Transverse colon (tissue), 4 donors: ENCODE results near the gene NPR1. TPM values are rescaled to one million over a fixed set of nuclear protein-coding genes. Genes with fewer than 3 reads are reported as not detected.
"Not testable (repeated sequence)": the region's sequence is repeated elsewhere in the genome, so short reads cannot be mapped to it uniquely, and the experiment has no call there.

Source experiments
- DNase-seq: peaks from one replicate; pipeline ENCODE4 v3.0.0-alpha.2; 2019
- H3K27ac ChIP-seq, 4 donors: fragments of 200-600 bp; sonication (generic); 2 replicates each; pipeline ENCODE4 v1.5.1; 2016 to 2018; ENCODE audit warnings: inconsistent platforms in 4 of 4
- H3K27me3 ChIP-seq: fragments of 200-600 bp; sonication (generic); 2 replicates; pipeline ENCODE4 v1.5.1; 2017; ENCODE audit warnings: inconsistent platforms
- H3K36me3 ChIP-seq, 4 donors: fragments of 200-600 bp; sonication (generic); 2 replicates each; pipeline ENCODE4 v1.5.1; 2017 to 2019; ENCODE audit warnings: inconsistent platforms in 4 of 4
- H3K4me1 ChIP-seq, 4 donors: fragments of 200-600 bp; sonication (generic); 2 replicates each; pipeline ENCODE4 v1.5.1; 2017 to 2020; ENCODE audit warnings: inconsistent platforms in 4 of 4
- H3K4me3 ChIP-seq, 4 donors: fragments of 200-600 bp; sonication (generic); 1 replicate in 1 of 4; 2 replicates in 3 of 4; pipeline versions ENCODE4 v1.5.1 to v1.6.1; 2017 to 2019; ENCODE audit warnings: inconsistent platforms in 4 of 4
- H3K9me3 ChIP-seq, 2 donors: fragments of 200-600 bp; sonication (generic); 2 replicates each; pipeline ENCODE4 v1.5.1; 2017 to 2019; ENCODE audit warnings: inconsistent platforms in 2 of 2
- EP300 ChIP-seq: sonication (generic); formaldehyde crosslinking; IDR thresholded peaks from one replicate; pipeline ENCODE4 v1.6.1; 2017; ENCODE audit warnings: antibody characterized with exemption, low read depth
- POLR2A ChIP-seq: fragments of 450-650 bp; IDR thresholded peaks from one replicate; pipeline ENCODE4 v1.6.1; 2016; ENCODE audit warnings: antibody characterized with exemption, mild to moderate bottlenecking, moderate library complexity
- POLR2AphosphoS5 ChIP-seq, 3 donors: sonication (generic); formaldehyde crosslinking; IDR thresholded peaks; one replicate each; pipeline ENCODE4 v1.6.1; 2016; ENCODE audit warnings: antibody characterized with exemption in 3 of 3
- WGBS, 2 donors: methylation state at CpG; one replicate each; pipeline ENCODE4 v1.1.5; 2018; ENCODE audit warnings: low coverage in 1 of 2; 5-methylcytosine and 5-hydroxymethylcytosine counted together
- in situ Hi-C, 4 donors: fragments of 200-750 bp; cut with MboI; loops; one replicate each; pipeline versions ENCODE4 v1.15.0 to v1.15.1; 2017; ENCODE audit warnings: low sequenced_read_pairs in 3 of 4, low pct_ligation_motif_present in 1 of 4, low pct_unique_long_range_greater_than_20kb in 1 of 4
- intact Hi-C: fragments of 100-400 bp; cut with DNase I; formaldehyde crosslinking; loops from one replicate; pipeline ENCODE4 v1.15.1; 2023; ENCODE audit warnings: low total_unique reads
- total RNA-seq, 4 donors: library from RNA; depleted of rRNA; stranded (reverse); fragments of >200 nt; gene quantifications; one replicate each; pipeline ENCODE4 v1.1.0, GENCODE V29; 2016
- TF ChIP-seq, protein P1 (sequence below), 5 experiments: fragments of 200-600 bp in 3 of 5; fragments of 450-650 bp in 2 of 5; sonication (generic) in 3 of 5; IDR thresholded peaks; 1 replicate in 2 of 5; 2 replicates in 3 of 5; pipeline ENCODE4 v1.5.1; 2016 to 2017; ENCODE audit warnings: antibody characterized with exemption in 5 of 5, inconsistent platforms in 3 of 5, mild to moderate bottlenecking in 2 of 5, moderate library complexity in 1 of 5

NPR1 gene
- total RNA-seq, 4 donors from 2014 or later, result 9.8 to 25.1 (median 13.4) TPM

GRCh38 chr1:153671628-153672353 is 6.7 kb upstream of the NPR1 start:
- peak overlapping the region; percentile 89 to 95 (median 92) for H3K27ac ChIP-seq
- not testable (repeated sequence) for H3K9me3 ChIP-seq, H3K27me3 ChIP-seq
- intact Hi-C loops (loop anchor here (10.0 kb wide), 1 partner anchor 313 kb away; the partner anchor contains the start of gene RAB13), in situ Hi-C loops (loop anchor here in 3 of 4 donors (10.0 to 25.0 kb wide), 5 partner anchors 73 to 316 kb away; partner anchors contain the start of genes RAB13 (in 2 of the 3), CREB3L4 (in 1 of the 3), CRTC2 (in 1 of the 3) and JTB (in 1 of the 3))
- peak; percentile 54 for DNase-seq
- 6 to 8% methylated on average over 21 to 28 of the region's 28 CpGs for WGBS, 2 donors
- TF ChIP-seq, protein P1, sequence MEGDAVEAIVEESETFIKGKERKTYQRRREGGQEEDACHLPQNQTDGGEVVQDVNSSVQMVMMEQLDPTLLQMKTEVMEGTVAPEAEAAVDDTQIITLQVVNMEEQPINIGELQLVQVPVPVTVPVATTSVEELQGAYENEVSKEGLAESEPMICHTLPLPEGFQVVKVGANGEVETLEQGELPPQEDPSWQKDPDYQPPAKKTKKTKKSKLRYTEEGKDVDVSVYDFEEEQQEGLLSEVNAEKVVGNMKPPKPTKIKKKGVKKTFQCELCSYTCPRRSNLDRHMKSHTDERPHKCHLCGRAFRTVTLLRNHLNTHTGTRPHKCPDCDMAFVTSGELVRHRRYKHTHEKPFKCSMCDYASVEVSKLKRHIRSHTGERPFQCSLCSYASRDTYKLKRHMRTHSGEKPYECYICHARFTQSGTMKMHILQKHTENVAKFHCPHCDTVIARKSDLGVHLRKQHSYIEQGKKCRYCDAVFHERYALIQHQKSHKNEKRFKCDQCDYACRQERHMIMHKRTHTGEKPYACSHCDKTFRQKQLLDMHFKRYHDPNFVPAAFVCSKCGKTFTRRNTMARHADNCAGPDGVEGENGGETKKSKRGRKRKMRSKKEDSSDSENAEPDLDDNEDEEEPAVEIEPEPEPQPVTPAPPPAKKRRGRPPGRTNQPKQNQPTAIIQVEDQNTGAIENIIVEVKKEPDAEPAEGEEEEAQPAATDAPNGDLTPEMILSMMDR (IDR thresholded peaks at IDR 0.05), result peak in 1 of 5 experiments; percentile 20
- H3K36me3 ChIP-seq, result peaks cover 0 to 21% (median 9%) of the 10 kb centered on the region in 4 donors
- peak overlapping the region; percentile 19 to 67 (median 44) for H3K4me3 ChIP-seq
- H3K4me1 ChIP-seq, result peaks cover 9 to 33% (median 17%) of the 10 kb centered on the region in 4 donors

DNA sequence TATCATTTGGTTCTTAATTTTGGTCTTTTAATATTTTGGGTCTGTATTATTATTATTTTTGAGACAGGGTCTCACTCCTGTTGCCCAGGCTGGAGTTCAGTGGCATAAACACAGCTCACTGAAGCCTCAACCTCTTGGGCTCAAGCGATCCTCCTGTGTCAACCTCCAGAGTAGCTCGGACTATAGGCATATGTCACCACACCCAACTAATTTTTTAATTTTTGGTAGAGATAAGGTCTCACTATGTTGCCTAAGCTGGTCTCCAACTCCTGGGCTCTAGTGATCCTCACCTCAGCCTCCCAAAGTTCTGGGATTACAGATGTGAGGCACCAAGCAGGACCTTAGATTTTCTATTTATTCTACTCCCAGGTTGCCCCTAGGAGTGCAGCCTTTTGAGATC is 5.0 kb upstream of the NPR1 start:
- WGBS, 2 donors, result 98% methylated on average over 2 of the region's 2 CpGs; no CpG with 5 or more reads in 1 of the 2 donors
- Histone ChIP-seq H3K9me3 (no peaks in the 10 kb centered on the region), H3K27me3 (peaks cover 16% of the 10 kb centered on the region), H3K27ac (no peak overlapping the region), H3K4me3 (no peak overlapping the region), H3K36me3 (peaks cover 0 to 9% (median under 1%) of the 10 kb centered on the region in 4 donors), H3K4me1 (peaks cover 20 to 39% (median 23%) of the 10 kb centered on the region in 4 donors)
- intact Hi-C loops (loop anchor here (10.0 kb wide), 1 partner anchor 311 kb away; the partner anchor contains the start of gene RAB13), in situ Hi-C loops (loop anchor here in 3 of 4 donors (10.0 to 25.0 kb wide), 5 partner anchors 71 to 314 kb away; partner anchors contain the start of genes RAB13 (in 2 of the 3), CREB3L4 (in 1 of the 3), CRTC2 (in 1 of the 3) and JTB (in 1 of the 3))
- no peak for TF ChIP-seq EP300
- no peak for TF ChIP-seq POLR2A
- TF ChIP-seq POLR2AphosphoS5 (IDR thresholded peaks at IDR 0.05), result no peak
- TF ChIP-seq, protein P1 (IDR thresholded peaks at IDR 0.05), result no peak
- no peak for DNase-seq

DNA sequence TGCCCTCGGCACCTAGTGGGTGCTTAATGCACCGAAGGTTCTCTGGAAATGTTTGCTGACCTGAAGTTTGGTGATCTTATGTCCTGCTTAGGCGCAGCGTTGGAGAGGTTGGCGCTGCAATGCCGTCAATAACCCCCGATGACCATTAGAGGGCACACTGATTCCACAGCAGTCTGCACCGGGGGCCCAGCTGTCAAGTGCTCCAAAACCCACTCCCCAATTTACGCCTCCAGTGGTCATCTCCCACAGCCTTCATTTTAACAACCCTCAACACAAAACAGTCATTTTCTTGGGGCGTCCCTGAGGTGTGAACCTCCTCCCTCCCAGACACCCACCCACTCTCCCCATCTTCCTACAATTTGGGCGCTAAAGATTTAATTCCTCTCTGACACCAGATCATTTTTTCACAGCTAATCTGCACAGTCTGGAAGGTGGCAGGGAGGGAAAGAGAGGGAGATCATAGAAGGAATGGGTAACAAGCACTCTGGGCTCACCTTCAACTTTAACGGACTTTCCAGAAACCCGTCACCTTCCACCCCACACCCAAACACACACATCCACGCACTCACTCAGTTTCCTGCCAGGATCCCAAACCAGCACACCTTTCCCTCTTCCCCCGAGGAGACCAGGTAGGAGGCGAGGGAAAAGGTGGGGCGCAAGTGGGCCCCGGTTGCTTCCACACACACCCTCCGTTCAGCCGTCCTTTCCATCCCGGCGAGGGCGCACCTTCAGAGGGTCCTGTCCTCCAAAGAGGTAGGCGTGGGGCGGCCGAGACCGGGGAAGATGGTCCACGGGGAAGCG is 570 bp upstream of the NPR1 start:
- H3K36me3 ChIP-seq, result no peaks in the 10 kb centered on the region
- peak overlapping the region in 3 of 4 donors; percentile 16 to 53 (median 44) for H3K4me3 ChIP-seq
- no peak for TF ChIP-seq POLR2A
- TF ChIP-seq, protein P1 (IDR thresholded peaks at IDR 0.05), result peak; percentile 73 to 86 (median 84)
- DNase-seq, result peak; percentile 54
- H3K4me1 ChIP-seq, result peaks cover 10 to 27% (median 20%) of the 10 kb centered on the region in 4 donors
- WGBS, 2 donors, result 0 to 6% methylated on average over 1 to 29 of the region's 29 CpGs
- in situ Hi-C loops (loop anchor here in 3 of 4 donors (10.0 to 25.0 kb wide), 4 partner anchors 67 to 309 kb away; partner anchors contain the start of genes RAB13 (in 2 of the 3), JTB (in 1 of the 3), RPS27 (in 1 of the 3) and SLC27A3 (in 1 of the 3)), intact Hi-C loops (loop anchor here (1.0 to 10.0 kb wide), 3 partner anchors 71 to 307 kb away; partner anchors contain the start of gene RAB13)
- H3K9me3 ChIP-seq, result no peaks in the 10 kb centered on the region
- peaks cover 49% of the 10 kb centered on the region for H3K27me3 ChIP-seq
- H3K27ac ChIP-seq, result peak overlapping the region; percentile 12 to 64 (median 39)
